NCI-H345 treated with DMSO at 0.1 percent for 48 hours (cell line): ENCODE measurements around the gene CASZ1.

Experiments
- DNase-seq: peaks from one replicate; lab custom pipeline; 2025; ENCODE audit not compliant: unreplicated experiment; lab: John Stamatoyannopoulos, UW

The CASZ1 gene

DNA sequence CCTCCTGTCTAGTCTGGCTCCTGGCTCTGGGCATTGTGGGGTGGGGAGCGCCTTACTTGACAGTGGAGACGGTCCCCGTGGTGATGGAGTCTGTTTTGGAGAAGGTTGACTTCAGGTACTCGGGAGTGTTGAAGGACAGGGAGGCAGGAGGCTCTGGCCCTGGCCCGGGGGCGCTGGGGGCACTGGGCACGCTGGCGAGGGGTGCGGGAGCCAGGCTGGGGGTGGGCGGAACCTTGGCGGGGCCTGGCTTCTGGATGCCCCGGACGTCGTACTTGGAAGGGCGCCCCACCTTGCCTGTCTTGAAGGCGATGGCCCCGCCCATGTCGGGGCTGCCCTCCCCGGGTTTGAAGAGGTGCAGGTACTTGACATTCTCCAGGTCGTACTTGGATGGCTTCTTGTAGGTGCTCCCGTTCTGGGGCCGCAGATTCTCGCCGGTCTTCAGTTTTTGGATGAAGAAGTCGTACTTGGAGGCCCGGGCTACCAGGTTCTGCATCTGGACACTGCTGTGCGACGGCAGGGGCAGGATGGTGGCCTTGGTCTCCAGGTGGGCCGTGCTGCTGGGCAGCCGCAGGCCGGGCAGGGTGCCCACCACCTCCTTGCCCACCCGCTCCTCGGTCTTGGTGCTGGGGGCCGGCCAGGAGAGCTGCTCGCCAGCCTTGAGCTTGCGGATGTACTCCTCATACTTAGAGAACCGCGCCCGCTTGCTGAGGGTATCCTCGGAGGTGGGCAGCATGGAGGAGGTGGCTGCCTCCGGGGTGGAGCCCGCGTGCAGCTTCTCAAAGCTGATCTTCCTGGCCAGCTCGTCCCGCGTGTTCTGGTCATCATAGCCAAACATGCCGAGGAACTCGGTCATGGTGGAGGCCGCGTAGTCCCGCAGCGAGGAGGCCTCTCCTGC lies 136.6 kb downstream of the CASZ1 start:
- DNase-seq, result no peak

DNA sequence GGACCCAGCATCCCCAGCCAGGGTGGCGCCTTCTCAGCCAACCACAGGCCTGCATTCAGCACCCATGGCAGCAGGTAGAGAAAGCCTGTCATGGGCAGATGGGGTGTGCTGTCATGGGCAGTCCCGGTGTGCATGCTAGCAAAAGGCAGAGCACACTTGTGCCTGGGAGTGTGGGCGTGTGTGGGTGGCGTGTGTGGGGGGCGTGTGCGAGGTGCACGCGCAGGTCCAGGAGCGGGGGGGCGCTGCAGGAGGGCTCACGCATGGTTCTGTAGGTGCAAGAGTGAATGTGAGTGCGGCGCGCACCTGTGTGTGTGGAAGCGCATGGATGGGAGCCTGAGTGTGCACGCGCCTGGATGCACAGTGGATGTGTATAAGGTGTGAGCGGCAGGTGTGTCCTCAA lies 137.2 kb downstream of the CASZ1 start:
- no peak for DNase-seq

DNA sequence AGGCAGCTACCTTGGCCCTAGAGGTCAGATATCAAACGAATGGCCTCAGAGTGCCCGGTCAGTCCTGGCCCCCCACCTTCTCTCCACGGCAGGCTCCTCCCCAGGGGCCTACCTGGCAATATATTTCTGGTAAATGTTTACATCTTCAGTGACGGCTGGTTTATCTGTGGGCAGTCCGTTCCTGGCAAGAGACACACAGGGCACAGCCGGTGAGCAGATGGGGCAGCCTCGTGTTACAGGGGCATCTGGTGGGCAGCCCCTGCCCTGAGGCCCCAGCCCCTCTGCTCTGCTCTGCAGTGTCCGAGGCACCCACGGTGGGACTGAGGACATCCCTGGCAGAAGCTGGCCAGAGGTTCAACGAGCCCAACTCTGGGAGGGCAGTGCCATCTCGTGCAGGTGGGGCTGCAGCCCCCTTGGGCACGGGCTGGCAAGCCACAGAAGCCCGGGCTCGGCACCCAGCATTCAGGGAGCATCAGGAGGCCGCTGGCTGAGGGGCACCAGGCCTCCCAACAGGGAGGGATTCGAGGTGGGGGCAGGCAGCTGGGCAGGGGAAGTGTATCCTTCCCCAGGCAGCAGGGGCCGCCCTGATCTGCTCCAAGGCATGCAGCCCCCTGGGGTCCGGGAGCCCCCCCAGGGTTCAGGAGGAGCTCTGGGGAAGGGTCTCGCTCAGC lies 137.9 kb downstream of the CASZ1 start:
- DNase-seq, result no peak

DNA sequence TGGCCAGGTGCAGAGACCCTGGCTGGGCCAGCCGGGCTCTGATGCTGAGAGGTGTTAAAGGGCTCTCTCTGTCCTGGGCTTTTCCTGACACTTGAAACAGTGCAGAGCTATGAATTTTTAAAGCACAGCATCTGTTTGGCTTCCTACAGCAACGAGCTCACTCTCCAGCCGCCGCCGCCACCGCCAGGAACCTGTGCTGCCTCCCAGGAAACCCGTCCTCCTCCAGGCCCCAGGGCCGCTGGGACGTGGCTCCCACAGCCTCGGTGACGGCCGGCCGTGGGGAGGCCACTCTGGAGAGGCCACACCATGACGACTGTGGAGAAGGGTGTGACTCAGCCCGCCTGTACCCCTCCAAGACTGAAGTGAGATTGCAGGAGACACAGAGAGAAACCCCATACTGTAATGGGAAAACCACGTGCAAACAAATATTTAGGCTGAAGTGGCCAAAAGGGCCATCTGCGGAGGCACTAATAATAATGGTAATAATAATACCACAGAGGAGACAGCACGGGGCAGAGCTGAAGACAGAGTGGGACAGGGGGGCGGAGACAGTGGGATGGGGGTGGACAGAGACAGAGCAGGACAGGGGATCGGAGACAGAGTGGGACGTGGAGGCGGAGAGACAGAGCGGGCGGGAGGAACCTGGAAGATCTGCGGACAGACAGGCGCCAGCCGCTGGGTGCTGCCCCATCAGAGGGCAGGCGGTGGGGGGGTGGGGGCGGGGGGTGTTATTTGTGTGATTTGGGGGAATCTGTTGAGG lies 139.2 kb downstream of the CASZ1 start:
- DNase-seq, result no peak

DNA sequence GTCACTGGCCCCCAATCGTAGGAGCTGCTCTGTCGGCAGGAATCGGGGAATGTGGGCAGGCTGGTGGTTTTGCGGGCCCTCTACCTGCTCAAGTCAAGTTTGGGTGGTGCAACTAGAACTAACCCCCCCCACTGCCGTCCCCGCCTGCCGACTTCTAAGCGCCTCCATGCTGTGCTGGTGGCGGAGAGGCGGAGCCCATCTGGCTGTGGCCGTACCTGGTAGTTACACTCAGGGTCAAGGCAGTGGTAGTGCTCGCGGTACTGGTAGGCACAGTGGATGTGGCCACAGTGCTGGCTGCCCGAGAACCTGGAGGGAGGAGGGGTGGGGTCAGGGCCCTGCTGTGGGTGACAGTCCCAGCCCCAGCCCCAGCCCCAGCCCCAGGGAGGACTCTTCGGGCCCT lies 140.0 kb downstream of the CASZ1 start:
- no peak for DNase-seq

DNA sequence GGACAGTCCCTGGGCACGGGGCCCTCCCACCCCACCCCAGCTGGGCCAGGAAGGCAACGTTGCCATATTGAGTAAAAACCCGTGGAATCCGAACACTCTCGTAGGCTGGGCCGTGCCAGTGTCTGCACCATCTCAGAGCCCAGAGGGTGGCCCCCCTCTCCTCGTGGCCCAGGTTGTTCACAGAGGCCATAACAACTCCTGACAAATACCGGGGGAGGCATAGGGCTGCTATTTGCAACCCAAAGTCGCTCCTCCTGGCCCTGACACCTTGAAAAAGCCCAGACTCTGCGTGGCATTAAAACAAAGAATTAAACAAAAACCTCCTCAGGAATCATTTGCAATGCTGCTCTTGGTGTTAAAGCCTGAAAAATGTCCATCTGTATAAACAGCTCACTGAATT lies 141.4 kb downstream of the CASZ1 start:
- DNase-seq, result no peak

DNA sequence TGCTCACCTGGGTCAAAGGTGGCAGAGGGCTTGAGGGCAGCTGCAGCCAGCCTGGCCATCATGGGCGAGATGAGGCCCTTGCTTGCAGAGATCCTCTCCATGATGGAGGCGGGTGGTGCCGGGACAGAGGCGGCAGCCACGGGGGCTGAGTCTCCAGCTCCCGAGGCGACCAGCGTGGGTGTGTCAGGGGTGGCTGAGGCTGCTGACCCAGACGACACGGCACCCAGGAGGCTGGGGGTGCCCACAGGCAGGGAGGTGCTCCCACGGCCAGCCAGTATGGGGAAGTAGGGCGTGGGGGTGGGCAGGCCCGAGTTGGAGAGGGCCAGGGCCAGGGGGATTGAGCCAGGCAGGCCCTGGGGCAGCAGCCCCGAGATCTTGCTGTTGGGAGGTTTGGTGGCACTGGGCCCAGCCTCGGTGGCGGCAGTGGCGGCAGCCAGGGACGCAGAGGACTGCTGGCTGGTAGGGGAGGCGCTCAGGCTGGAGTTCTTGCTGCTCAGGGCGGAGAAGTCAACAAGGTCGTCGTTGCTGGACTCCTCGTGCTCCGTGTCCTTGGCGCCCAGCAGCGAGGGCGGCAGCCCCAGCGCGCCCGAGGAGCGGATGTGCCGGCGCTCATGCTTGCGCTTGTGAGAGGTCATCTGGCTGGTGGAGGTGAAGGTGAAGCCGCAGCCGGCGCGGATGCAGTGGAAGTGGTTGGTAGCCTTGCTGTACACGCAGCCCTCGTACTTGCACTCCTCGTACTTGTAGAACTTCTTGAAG lies 142.9 kb downstream of the CASZ1 start:
- no peak for DNase-seq

DNA sequence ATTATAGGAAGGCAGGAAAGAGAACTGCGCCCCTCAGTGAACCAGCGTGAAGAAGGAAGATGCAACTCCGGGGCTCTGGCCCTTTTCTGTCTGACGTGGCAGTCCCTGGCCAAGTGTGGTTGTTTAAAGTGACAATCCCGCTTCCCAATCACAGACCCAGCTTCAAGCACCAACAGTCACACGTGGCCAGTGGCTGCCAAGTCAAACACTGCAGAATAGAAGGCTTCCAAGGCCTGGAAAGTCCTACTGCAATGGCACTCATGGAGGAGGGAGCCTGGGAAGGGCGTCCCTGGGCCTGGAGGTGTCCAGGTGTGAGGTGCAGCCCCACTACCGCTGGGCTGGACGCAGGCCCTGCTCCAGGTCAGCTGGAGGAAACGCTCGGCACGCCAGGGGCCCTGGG lies 143.8 kb downstream of the CASZ1 start:
- DNase-seq, result no peak

DNA sequence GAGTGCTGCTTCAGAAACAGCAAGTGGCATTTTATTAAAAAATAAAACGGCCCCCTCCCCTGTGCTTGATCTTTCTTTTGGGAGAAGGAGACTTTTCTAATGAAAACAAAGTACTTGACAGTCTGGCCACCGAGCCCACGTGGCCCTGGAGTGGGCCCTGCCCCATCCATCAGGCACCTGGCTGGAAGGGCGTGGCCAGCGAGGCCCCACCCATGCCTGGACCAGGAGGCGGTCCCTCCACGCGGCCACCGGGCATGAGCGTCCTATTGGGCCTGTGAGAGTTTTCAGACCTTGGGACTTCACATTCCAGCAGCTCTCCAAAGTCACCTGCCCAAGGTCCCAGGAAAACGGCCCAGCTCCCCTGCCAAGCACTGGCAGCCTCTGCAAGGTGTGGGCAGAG lies 144.7 kb downstream of the CASZ1 start:
- DNase-seq, result no peak

DNA sequence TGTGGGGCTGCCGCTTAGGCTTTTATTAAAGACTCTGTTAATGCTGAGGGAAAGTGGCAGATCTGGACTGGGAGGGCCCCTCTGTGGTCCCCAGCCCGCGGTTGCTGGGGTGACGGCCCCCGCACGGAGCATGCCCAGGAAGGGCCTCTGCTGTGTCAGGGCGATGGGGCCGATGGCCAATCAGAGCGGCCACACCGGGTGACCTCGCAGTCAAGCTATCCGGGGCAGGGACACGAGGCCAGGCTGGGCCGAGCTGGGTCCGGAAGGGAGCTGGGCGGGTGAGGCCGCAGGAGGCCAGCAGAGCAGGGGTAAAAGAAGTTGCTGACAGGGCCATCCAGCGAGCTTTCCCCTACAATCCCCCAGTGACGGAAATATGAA lies 145.1 kb downstream of the CASZ1 start:
- DNase-seq, result no peak

DNA sequence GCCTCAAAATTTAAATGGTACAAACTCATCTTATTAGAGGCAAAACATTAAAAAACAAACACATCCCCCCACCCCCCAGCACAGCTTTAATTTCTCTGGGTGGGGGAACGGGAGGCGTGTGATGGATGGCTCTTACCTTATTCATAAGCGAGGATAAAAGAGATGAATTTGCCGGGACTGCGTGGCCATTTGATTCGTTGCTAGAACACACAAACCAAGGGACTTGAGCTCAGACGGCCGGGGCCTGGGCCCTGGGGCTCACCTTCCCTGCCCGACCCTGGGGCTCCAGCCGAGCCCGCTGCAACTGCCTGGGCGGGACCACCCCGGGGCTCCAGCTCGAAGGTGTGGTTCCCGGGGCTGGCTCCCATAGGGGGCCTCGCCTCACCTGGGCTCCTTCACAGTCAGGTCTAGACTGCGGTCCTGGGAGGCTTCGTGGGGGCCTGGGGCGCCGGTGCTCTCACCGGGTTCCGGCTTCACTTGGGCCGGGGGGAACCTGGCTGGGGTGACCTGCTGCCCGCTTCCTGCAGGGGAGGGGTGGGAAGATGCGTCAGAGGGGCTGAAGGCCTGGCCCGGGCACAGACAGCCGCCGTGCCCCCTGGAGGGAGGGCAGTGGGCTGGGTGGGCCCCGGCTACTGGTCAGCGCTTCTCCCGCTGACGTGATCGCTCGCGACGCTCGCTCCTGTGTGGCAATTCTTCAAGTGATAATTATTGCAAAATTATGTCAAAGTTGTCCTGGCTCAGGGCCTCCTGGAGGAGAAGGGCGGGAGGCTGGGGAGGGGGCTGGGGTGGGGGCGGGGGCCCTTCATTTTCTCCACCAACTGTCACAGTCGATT lies 145.7 kb downstream of the CASZ1 start:
- DNase-seq, result no peak

DNA sequence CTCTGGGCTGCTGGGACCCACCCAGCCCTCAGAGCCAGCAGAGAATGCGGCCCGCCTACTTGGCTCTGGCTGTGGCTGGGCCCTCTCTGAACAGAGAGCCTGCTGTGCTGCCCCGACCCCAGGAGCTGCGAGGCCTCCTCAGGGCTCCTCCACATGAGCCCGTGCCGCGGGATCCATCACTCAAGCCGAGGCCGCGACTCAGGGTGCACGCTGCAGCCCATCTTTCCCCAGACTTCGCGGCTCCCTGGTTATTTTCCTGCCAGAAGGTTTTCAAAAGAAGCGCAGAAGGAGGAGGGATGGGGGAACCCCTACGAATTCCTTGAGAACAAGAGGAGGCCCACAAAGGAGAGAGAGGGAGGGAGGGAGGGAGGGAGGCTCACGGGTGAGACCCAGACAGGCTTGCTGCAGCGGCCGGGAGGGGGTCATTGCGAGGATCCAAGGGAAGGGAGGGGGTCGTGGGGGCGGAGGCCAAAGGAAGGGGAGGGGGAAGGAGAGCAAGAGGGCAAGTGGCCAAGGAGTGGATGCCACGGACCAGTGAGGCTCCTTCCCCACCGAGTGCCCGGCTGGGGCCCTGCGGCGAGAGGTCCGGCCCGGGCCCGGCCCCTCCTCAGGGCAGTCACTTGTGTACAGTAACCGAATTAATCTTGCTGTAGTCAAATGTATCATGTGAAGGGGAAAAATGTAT lies 146.8 kb downstream of the CASZ1 start:
- DNase-seq, result no peak

DNA sequence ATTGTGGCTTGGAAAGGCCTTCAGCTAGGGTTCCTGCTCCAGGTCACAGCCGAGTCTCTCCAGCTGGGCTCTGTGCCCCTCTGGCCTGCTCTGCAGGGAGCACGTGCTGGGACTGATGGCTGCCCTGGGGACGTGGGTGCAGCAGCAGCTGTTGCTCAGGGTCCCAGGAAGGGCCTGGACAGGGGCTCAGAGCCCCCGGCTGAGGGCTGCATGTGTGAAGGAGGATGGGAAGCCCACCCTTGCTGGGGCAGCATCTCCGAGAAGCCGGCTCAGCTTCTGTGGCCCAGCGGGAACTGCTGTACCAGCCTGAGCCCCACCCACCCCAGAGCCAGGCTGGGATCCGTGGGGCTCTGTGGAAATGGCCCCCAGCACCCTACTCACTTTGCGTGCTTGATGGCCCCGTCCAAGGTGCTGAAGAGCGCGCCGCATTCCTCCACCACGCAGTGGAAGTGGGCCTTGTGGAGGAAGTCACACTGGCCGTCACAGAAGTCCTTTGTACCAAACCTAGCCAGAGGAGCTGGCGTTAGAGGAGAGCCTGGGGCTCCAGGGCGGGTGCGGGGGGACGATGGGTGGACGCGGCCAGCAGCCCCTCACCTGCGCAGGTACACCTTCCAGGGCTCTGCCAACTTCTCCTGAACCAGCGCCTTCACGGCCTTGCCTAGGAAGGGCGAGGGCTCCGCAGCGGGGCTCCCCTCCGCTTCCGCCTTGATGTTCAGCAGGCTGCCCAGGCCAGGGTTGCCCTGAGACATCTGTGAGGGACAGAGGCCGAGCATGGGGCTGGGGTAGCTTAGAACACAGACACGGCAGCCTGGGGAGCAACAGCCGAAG lies 147.5 kb downstream of the CASZ1 start:
- no peak for DNase-seq

DNA sequence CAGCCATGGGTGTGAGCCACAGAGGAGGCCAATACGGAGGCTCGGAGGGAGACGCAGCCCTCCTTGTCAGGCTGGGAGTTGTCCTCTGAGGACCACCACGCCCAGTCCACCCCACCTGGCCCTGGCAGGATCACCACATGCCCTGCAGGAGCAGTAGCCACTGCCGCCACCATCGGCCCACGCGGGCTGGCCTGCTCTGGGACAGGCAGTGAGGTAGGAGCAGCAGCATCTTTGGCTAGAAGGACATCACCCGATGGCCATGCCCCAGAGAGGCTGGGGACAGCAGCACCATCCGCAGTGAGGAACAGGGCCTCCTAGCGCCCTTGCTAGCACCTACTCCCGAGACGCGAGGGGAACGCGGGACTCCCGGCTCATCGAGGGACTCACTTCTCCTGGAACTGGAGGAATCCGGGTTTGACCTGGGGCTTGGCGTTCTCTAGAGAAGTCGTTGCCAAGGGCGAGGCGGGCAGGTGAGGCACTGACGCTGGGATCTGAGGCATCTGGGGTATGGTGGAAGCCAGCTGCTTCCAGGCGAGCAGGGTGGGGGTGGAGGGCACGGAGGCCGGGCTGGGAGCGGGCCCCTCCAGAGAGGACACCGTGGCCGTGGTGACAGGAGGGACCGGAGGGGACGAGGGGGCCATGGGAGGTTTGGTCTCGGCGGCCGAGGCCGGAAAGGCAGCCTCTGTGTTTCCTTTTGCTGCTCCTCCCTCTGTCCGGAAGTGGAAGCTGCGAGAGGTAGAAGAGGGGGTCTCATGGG lies 148.9 kb downstream of the CASZ1 start:
- DNase-seq, result no peak

DNA sequence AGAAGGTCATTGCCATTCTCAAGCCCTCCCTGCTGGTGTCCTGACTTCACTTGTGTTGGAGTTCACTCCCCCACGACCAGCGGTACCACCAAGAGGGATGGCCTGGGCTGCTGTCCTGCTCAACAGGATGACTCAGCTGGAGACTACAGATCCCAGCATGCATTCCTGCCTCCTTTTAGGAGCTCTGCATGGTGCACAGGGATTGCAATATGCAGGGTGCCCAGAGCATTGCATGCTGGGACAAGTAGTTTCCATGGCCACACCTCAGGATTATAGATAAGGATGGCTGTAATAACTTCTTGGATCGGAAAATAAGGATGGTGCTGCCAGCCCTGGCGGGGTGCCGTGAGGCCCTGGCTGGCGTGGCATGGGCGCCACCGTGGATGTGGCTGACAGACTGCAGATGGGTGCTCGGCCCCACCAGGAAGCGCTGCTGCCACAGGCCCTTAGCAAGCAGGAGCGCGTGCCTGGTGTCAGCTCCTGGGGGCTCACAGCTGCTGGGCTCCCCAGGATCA lies 150.0 kb downstream of the CASZ1 start:
- DNase-seq, result no peak

DNA sequence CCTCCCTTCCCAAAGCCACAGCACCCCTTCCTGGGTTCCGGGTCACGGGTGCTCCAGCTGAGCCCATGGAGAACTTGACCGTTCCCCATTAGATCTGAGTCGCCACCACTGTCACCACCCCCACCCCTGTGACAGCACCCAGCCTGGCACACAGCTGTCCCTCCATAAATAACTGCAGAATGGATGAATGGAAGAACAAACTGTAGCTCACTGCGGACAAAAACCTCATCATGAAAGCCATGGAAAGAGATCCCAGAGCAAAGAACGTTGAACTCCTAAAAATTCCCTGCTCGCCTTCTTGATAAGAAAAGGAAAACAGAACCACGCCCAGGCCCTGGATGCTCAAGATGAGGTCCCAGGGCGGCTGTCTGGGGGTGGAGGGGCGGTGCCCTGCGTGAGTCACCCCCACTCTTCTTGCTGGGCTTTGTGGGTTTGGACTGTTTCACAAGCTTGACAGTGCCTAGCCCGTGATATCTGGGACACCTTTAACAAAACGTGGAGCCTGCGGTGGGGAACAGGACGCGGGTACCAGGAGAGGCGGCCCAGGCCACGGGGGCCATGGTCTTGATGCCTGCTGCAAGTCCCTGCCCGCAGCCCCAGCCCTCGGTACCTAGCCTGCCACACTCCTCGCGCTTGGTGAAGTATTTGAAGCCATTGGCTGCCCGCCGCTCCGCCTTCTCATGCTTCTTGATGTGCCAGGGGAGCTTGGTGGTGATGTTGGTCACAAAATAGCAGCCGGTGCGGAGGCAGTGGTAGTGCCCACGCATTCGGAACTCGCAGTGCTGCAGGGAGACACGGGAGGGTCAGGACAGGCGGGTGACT lies 151.9 kb downstream of the CASZ1 start:
- DNase-seq, result no peak
